22Rv1 (cell line): Measurements from ENCODE around the gene ASCL5.

Experiments used
- CTCF ChIP-seq: fragments of 450-650 bp; IDR thresholded peaks from 2 replicates; pipeline ENCODE4 v1.5.1; 2017; ENCODE audit warnings: mild to moderate bottlenecking
- ZFX ChIP-seq: fragments of 450-650 bp; IDR thresholded peaks from 2 replicates; pipeline ENCODE4 v1.6.1; 2017; ENCODE audit warnings: antibody characterized with exemption, borderline replicate concordance

DNA sequence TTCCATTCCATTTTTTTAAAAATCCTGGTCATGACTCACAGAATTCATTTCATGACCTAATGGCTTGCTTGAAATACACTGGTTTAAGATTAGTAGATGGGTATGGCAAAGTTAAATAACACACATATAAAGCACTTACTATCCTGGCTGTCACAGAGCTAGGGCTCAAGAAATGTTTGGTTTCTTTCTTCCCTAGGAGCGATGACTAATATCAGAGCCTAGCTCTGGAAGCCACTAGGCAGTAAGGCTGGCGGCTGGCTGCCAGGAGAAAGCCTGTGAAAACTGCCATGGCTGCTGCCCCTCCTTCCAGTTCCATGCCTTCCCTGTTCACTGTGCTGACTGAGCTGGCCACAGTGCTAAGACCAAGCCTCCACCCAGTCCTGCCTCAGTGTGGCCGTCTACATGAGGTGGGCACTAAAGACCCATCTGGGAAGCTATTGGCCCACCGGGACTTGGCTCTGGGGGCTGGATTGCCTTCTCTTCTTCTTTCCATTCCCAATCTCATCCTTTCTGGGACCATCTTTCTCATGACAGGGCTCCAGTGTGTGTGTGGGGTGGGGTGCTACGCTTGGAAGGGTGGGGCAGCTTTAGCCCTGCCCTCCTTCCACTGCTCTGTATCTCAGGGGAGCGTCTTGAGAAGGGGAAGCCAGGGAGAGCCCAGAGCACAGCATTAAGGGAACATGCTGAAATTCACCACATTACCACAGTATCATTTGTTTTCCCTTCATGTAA, 10.8 kb upstream of the ASCL5 start:
- no peak for TF ChIP-seq CTCF
- TF ChIP-seq ZFX: no peak
